NOMO-1 (cell line): ENCODE measurements around the gene SEC22C.

Experiments
- DNase-seq, 2 experiments: peaks; one replicate each; lab custom pipeline; 2025; ENCODE audit not compliant: unreplicated experiment in 2 of 2; lab: John Stamatoyannopoulos, UW

The SEC22C gene

DNA sequence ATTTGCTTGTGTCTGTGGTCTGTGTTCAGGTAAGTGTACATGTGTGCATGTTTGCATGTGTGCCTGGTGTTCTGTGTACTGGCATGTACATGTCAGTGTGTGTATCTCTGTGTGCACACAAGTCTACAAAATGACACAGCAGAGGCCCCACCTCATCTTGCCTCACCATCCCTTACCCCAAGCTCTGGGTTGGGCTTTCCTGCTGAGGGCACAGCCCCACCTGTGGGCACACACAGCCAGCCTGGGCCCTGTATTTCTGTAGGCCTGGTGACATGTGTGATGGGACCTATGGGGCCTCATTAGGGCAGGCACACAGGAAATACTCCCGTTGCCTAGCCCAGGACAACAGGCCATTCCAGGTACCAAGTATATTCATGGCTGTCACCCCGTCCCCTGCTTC, 65.8 kb downstream of the SEC22C start:
- DNase-seq = no peak

DNA sequence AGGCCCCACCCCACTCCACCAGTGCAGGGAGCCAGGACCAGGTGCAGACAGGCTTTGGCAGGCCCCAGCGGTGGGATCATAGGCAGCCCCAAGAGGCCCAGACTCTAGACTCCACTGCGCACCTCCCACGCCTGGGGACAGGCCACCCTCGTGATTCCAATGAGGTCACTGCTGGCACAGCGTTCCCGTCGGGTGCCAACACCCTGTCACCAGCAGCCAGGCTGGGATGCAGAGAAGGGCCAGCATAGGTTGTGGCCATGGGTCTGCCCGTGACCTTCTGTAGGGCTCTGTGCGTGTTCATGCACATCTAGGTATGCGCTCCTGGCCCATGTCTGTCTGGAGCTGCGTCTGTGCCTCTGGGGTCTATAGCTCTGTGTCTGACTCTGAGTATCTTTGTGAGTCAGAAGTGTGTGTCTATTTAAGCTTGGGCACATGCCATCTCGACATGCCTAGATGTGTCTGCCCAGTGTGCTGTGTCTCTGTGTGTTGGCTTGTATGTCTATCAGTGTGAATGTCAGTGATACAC, 66.3 kb downstream of the SEC22C start:
- no peak for DNase-seq

DNA sequence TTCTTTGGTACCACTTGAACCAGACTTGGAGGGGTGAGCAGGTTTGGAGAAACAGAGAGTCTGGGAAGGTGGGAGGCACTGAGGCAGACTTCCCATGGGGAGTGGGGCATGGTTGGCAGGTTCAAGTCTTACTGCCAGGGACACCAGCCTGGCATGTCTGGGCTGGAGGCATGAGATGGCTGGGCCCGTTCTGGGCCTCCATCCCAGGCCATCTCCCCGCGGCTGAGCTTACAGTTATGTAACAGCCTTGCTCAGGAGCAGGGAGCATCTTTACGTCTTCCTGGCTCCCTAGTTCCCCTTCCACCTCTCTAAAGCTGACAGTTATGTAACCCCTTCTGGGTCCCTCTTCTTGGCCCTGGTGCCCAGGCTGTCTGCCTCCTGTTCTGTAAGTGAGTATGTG, 66.9 kb downstream of the SEC22C start:
- DNase-seq = no peak

DNA sequence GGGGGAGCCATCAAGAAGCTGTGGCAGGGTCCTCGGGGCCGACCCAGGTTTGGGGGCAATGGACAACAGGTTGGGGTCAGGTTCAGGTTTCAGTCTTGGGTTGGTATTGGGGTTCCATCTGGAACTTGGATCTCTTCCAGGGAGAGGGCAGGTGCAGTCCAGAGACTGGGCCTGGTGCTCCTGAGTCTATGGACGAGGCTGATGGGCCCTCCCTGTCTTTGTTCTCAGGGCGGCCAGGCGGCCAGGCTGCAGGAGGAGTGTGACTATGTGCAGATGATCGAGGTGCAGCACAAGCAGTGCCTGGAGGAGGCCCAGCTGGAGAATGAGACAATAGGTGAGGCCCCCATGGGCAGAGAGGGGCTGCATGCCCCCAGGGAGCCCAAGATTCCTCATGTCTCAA, 68.2 kb downstream of the SEC22C start:
- DNase-seq = no peak

DNA sequence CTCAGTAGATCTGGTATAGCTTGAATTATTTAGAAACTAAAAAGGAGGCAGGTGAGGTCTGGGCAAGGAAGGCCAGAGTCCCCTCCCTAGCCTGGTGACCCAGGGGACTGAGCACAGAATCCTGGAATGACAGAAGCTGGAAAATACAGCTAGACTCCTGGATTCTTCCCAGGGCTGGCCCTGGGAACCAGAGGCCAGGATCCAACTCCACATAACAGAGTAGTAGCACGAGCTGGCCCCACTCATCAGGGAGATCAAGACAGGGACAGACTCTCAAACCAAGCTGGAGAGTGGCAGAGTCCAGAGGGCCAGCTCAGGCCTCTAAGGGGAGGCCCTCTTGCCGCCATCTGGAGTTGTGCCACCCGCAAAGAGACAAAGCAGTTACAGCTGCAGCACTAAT, 68.6 kb downstream of the SEC22C start:
- no peak for DNase-seq

DNA sequence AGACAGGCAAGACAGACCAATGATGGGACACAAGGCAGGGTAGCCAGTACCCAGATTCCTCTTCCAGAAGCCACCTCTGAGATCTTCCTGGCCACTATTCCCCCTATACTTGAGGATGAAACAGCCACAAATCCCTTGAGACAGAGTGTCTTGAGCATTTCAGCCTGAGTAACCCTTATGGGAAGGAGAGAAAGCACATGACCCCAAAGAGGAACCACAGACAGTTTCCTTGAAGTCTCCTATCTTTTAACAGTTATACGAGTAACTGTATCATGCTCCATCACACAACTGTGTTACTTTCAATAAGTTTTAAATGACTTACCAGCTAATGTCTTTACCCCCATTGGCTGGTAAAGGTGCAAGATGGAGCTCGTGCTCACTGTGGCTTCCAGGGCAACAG, 70.0 kb downstream of the SEC22C start:
- no peak for DNase-seq

DNA sequence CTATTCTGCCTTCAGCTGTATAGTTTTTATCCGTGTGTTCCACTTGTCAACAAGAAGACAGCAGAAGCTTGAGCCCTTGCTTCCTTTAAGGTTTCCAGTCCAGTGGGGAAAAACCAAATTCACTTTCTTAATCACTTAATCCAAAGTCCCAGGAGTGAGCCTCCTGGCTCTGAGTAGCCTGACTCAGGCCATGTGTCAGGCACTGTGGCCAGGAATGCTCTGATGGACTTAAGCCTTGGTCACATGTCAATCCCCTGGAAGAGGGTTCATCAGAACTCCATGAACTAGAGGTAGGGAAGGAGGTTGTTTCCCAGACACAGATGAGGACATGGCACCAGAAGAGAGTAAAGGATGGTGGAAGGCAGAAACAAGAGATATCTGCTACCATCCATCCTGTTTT, 70.6 kb downstream of the SEC22C start:
- no peak for DNase-seq

DNA sequence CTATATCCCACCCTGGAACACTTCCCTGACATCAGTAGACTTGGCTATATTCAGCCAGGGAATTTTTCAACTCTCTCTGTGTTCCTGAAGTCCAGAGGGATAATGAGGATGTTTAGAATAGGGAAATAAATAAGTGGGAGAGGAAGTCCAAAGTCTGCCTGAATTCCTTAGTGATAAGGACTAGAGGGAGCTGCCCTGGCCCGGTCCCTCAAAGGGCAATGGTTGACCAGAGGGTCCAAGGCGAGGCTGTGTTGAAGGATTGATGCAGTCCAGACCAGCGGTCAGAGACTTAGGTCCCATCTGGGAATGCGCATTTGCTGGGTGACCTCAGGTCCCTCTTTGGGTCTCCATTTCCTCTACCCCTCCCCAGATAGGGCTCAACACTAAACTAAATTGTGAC, 71.4 kb downstream of the SEC22C start:
- DNase-seq = no peak

DNA sequence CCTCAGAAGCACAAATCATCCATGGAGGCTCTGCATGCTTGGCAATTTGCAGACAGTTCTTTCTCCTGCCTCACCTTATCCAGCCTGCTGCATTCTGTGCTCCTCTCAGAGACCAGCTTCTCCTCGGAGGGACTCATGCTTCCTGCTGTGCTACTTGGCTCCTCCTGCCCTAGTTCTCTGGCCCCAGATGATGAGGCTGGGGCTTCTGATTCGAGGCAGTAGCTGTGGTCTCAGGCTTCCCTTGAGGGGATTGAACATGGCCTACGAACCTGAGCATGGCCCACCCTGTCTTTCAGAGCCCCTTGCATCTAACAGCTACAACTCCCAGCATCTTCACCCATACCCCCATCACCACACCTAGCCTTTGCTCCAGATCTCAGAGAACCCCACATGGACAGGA, 72.7 kb downstream of the SEC22C start:
- no peak for DNase-seq

DNA sequence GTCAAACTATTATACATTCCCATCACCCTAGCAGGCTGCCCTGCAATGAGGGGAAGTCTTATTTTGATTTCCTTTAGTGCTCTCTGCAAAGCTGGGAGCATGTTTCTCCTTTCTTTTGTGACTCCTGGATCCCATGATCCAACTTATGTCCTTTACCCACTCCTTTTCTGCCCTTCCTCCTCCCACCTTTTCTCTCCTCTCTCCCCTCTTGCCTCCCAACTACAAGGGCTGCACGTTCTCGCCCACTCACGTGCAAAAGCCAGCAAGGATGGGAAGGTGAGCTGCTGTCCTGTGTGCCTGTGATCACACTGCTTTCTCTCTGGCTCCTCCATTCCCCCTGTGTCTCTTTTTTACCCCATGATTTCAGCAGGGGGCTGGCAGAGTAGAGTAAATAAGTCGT, 73.2 kb downstream of the SEC22C start:
- no peak for DNase-seq

DNA sequence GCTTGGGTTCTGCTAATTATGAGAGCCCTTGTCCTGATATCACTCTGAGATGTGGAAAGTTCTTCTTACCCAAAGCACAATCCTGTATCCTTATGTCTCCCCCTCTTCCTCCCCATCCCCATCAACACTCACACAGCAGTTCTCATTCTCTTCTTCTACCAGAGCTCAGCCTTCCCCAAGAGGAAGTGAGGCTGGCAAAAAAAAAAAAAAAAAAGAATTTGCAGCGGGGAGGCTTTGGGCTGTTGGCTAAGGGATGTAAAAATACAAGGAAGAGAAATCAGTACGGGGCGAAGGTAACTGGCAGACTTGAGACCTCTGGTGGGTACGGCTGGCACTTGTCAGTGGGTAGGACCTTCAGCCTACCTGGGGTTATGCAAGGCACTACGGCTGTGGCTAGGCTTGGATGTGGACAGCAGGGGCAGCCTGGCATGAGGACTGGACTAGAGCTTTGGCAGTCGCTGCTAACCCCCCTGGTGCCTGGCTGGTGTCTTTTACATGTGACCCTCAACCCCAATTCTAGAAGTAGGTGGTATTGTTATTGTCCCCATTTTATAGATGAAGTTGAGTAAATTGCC, 73.9 kb downstream of the SEC22C start:
- peak in 1 of 2 experiments; percentile 15 for DNase-seq

DNA sequence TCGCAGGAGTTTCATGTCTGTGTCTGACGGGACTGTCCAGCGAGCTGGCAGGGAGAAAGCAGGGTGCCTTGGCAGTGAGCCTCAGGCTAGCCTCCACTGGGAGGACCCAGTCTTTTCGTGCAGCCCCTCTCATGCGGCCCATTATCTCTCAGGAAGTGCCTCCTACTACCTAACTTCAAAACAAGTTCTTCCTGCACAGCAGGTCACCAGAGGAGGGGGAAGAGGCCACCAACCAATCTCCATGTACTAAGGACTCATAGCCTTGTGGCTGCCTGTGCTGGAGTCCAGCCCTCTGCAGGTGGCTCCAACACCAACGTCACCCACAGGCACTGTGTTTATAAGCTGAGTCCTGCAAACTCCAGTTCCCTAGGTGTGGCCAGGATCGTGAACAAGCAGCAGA, 74.5 kb downstream of the SEC22C start:
- no peak for DNase-seq

DNA sequence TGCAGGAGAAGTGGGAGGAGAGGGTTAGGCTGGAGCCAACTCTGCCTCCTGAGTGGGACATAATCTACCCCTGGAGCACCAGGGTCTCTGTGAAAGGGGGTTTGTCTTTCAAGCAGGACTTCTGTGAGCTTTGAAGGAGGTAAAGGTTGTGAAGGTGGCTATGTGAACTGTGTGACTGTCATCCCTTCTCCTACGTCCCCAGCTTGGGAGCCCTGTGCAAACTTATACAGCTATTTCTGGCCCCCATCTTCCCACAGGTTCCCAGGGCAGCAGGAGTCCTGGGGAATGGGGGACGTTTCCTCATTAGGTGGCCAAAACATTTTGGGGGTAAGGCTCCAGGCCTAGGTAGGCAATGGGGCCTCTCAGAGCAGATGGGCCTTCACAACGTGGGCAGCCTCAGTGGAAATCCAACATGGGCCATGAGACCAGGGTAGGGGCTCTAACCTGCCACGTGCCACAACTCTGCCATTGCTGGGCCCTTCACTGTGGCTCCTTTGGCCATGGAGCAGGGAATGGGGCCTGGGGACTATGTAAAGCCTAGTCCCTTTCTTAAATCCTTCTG, 75.8 kb downstream of the SEC22C start:
- DNase-seq = no peak

DNA sequence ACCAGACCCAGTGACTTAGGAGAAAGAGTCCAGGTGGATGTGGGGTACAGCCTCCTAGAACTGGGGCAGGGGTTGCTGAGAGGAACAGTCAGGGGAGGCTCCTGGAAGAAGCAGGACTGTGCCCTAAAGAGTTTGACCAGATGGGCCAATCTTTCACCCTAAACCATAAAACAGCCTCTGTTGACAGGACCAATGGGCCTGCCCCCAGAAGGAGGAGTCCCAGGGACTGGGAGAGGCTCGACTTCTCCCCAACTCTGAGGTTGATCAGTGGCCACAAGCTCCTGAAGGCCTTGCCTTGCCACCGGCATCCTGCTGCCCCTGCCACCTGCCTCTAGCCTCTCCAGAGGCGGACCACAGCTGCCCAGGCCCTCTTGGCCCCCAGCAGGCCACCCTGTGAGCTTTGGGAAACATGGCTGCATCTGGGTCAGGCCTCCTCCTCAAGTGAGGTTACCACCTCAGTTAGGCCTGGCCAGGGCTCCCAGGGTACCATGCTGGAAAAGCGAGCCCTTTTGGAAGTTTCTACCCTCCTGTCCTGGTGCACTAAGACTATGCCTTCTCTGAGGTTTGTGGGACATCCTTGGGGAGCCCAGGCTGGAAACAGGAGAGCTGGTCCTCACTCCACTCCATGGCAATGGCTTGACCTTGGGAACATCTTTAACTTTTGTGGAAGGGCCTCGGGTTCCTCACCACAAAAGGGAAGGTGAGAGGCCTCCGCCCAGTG, 76.5 kb downstream of the SEC22C start:
- no peak for DNase-seq

DNA sequence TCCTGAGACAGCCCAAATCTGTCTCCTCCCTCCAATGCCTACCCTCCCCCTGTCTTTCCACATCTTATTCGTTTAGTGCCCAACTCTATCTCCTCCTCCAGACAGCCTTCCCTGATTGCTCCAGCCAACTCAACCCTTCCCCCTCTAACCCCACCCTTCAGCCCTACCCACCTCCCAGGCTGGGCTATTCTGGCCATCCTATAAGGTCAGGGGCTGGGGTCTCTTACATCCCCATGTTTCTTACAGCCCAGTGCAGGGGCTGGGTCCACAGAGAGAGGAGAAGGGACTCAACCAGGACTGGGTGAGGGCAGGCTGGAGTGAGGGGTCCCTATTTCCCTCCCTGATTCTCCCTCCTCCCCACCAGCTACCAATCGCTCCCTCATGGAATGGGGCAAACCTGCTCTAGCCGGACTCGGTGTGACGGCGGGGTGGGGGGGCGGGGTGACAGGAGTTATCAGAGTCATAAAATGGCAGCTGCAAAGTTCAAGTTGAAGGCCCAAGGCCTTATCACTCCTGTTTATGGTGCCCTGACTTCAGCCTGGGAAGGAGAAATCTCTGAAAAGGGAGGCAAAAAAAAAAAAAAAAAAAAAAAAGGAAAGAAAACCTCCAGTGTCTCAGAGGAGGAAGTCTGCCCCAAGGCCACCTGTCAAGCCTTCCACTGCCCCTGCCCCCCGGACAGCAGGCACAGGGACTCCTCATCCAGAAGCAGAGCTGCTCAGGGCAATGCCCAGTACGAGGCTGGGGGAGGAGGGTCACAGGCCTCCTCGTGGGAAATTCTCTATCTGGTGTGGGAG, 77.2 kb downstream of the SEC22C start:
- DNase-seq = no peak

DNA sequence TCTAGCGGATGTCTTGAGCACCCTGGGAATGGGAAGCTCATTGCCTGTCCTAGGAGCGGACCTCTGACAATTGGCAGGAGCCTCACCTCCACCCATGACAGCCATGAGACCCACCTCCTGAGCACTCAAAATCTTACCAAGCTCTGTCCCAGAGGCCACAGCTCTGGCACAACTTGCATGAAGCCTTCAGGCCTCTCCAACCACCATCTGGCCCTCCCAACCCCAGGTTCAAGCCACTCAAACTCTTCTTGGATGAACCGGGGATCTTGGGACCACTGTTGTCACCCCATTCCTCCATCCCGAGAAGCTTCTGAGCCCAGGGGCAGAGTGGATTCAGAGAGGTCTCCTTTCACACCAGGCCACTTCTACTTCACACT, 77.8 kb downstream of the SEC22C start:
- no peak for DNase-seq

DNA sequence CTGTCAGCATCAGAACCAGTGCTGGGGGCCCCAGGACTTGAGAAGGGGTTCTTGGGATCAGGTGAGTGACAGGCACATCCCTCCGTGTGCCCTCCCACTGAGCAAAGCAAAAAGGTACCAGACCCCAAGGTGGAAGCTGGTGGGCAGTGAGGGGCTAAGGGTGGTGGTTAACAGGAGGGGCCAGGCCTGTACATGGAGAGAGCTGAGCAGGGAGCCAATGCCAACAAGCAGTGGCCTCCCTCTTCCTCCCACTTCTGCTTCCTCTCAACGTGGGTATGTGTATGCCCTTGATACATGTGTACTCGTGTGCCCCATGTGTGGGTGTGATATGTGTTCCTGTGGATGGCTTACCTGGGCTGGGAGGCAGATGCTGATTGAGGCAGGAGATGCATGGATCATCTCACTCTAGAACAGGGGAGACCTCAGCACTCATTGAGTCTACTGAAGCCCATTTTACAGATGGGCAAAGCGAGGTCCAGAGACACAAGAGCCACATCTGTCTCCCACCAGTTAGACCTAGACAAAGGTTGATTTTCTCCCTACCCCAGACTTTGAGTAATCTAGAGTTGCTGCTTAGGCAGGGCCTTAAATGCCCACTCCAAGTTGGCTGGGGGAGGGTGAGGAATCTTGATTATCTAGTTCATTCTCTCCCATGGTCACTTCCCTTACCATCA, 78.4 kb downstream of the SEC22C start:
- DNase-seq = no peak

DNA sequence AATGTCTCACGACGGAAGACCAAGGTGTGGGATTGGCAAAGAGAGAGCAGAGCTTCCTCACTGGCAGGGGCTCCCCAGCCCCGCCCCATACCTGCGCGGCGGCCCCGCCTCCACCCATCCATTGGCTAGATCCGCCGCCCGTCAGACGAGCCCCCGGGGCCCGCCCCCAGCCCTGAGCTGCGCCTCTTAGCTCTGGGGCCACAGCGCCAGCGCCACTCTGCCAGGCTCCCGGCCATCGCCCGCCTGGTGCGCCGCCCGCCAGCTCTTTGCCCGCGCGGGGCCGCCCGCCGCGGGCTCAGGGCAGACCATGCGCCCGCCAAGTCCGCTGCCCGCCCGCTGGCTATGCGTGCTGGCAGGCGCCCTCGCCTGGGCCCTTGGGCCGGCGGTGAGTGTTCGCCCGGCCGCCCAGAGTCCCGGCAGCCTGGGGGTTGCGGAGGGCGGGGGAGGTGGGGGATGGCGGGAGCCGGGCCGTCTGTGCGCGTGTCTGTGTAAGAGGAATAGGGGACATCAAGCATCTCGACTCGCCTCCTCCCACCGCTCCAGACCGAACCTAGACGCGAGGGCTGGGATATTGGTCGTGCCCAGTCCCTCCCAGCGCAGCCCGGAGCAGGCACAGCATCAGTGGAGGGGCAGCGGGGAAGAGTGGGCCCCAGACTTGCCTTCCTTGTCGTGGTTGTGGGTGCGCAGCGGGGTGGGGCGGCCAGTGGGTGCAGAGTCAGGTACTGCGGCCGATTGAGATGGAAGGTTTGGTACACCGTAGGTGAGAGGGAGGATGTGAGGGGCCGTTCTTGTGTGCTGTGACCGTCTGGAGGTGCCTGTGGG, 79.1 kb downstream of the SEC22C start, which contains the start of gene VIPR1:
VIPR1 (plus strand) TSS at position 215 of the 822 bp plus-strand sequence; CDS start at position 308, 93 bp downstream.
- peak; percentile 71 to 81 for DNase-seq

DNA sequence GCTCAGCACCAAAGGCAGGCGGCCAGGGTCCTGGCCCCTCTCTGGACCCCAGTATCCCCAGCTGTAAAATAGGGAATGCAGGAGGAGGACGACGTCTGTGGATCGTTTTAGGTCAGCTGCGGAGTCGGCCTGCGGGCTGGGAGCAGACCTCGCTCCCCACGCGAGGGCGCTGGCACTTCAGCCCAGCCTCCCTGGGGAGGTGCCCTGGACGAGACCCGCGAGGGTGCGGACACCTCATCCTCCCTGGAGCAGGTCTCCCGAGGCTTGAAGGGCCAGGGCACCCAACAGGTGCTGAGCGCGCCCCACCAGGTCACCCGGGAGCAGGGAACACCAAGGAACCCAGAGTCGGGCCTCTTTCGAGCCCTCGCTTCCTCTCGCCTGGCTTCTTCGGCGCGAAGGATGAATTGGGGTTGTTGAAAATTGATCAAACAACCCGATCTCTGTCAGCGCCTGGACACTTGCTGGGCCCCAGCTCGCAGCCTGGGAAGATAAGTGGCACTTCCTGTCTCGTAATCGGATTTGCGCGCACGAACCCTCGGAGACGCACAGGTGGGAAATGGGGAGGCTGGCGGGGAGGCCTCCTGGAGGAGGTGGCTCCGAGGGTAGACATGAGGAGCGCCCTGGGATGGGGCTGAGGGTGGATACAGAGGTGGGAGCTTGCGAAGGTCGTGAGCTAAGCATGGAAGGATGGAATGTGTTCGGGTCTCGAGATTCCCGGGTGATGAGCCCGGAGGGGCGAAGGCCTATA, 79.9 kb downstream of the SEC22C start:
- DNase-seq = peak; percentile 49 to 71
